ENCODE results near the gene ZSWIM1. TPM values are rescaled to one million over a fixed set of nuclear protein-coding genes. Genes with fewer than 3 reads are reported as not detected.
"Not testable (repeated sequence)": the region's sequence is repeated elsewhere in the genome, so short reads cannot be mapped to it uniquely, and the experiment has no call there.

ZSWIM1 gene
- polyA plus RNA-seq, 2 donors, result 2.4 to 3.9 TPM

DNA sequence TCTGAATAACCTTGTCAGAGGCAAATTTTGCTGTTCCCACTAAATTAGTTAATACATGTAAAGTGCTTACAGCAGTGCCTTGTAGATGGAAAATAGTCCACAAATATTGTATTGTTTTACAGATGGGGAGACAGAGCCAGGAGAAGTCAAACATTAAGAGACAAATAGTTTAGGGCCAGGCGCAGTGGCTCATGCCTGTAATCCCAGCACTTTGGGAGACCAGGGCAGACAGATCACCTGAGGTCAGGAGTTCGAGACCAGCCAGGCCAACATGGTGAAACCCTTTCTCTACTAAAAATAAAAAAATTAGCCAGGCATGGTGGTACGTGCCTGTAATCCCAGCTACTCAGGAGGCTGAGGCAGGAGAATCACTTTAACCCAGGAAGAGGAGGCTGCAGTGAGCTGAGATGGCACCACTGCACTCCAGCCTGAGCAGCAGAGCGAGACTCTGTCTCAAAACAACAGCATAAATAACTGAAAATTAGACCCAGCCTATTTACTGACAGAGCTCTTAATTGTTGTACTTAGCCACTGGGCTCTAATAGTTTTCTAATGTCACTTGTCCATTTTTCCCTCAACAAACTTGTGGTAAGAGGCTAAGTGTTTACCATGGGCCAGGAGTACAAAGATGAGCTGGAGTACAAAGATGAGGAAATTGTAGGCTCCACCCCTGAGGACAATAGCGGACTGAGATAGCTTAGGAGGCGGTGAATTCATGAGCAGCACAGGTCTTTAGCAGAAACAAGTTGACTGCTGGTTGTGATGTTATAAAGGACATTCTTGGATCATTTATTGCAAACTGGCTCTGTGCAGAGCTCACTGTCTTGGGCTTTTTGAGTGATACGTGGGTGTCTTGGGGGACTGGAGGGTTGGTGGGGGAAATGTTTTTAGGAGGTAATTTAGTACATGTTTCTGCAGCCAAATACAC, 17.2 kb upstream of the ZSWIM1 start:
- Histone ChIP-seq H3K27me3 (ENCODE audit: control insufficient read depth in 1 of 2, insufficient read depth in 2 of 2, low read length in 2 of 2) (no peaks in the 10 kb centered on the region), H3K4me3 (ENCODE audit: low read depth in 1 of 2, low read length in 2 of 2) (no peak overlapping the region), H3K36me3 (ENCODE audit: control insufficient read depth in 2 of 2, insufficient read depth in 2 of 2, low read length in 1 of 2) (no peaks in the 10 kb centered on the region), H3K4me1 (ENCODE audit: control insufficient read depth in 2 of 2, insufficient read depth in 2 of 2, low read length in 1 of 2) (no peaks in the 10 kb centered on the region), H3K27ac (ENCODE audit: low read depth in 2 of 2, low read length in 1 of 2) (no peak overlapping the region), H3K9me3 (ENCODE audit: control insufficient read depth in 2 of 2, insufficient read depth in 1 of 2, low read depth in 1 of 2, low read length in 1 of 2) (no peaks in the 10 kb centered on the region)
- WGBS, 2 donors, result 89 to 91% methylated on average over 7 of the region's 7 CpGs

DNA sequence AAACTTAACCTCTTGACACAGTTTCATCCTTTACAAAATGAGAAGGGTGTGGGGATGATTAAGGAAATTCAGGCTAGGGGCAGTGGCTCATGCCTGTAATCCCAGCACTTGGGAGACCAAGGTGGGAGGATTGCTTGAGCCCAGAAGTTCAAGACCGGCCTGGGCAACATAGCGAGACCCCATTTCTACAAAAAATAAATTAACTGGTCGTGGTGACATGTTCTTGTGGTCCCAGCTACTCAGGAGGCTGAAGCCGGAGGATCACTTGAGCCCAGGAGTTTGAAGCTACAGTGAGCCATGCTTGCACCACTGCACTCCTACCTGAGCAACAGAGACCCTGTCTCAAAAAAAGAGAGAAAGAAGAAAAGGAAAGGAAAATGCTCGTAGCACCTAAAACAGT, 14.6 kb upstream of the ZSWIM1 start:
- no peaks in the 10 kb centered on the region for H3K27me3 ChIP-seq (ENCODE audit: control insufficient read depth in 1 of 2, insufficient read depth in 2 of 2, low read length in 2 of 2)
- H3K9me3 ChIP-seq (ENCODE audit: control insufficient read depth in 2 of 2, insufficient read depth in 1 of 2, low read depth in 1 of 2, low read length in 1 of 2), result no peaks in the 10 kb centered on the region
- 96 to 97% methylated on average over 5 of the region's 5 CpGs for WGBS, 2 donors
- no peak overlapping the region for H3K27ac ChIP-seq (ENCODE audit: low read depth in 2 of 2, low read length in 1 of 2)
- H3K36me3 ChIP-seq (ENCODE audit: control insufficient read depth in 2 of 2, insufficient read depth in 2 of 2, low read length in 1 of 2), result no peaks in the 10 kb centered on the region
- no peak overlapping the region for H3K4me3 ChIP-seq (ENCODE audit: low read depth in 1 of 2, low read length in 2 of 2)
- no peaks in the 10 kb centered on the region for H3K4me1 ChIP-seq (ENCODE audit: control insufficient read depth in 2 of 2, insufficient read depth in 2 of 2, low read length in 1 of 2)

GRCh38 chr20:45867136-45867818, 13.8 kb upstream of the ZSWIM1 start:
- no peak overlapping the region for H3K27ac ChIP-seq (ENCODE audit: low read depth in 2 of 2, low read length in 1 of 2)
- 76 to 87% methylated on average over 6 of the region's 6 CpGs for WGBS, 2 donors
- H3K36me3 ChIP-seq (ENCODE audit: control insufficient read depth in 2 of 2, insufficient read depth in 2 of 2, low read length in 1 of 2), result no peaks in the 10 kb centered on the region
- no peaks in the 10 kb centered on the region for H3K9me3 ChIP-seq (ENCODE audit: control insufficient read depth in 2 of 2, insufficient read depth in 1 of 2, low read depth in 1 of 2, low read length in 1 of 2)
- no peak overlapping the region for H3K4me3 ChIP-seq (ENCODE audit: low read depth in 1 of 2, low read length in 2 of 2)
- no peaks in the 10 kb centered on the region for H3K4me1 ChIP-seq (ENCODE audit: control insufficient read depth in 2 of 2, insufficient read depth in 2 of 2, low read length in 1 of 2)
- H3K27me3 ChIP-seq (ENCODE audit: control insufficient read depth in 1 of 2, insufficient read depth in 2 of 2, low read length in 2 of 2), result no peaks in the 10 kb centered on the region

- Histone ChIP-seq H3K36me3 (ENCODE audit: control insufficient read depth in 2 of 2, insufficient read depth in 2 of 2, low read length in 1 of 2) (peaks cover 0 to 2% of the 10 kb centered on the region in 2 donors), H3K4me1 (ENCODE audit: control insufficient read depth in 2 of 2, insufficient read depth in 2 of 2, low read length in 1 of 2) (peaks cover 0 to 5% of the 10 kb centered on the region in 2 donors), H3K9me3 (ENCODE audit: control insufficient read depth in 2 of 2, insufficient read depth in 1 of 2, low read depth in 1 of 2, low read length in 1 of 2) (no peaks in the 10 kb centered on the region), H3K27ac (ENCODE audit: low read depth in 2 of 2, low read length in 1 of 2) (no peak overlapping the region), H3K27me3 (ENCODE audit: control insufficient read depth in 1 of 2, insufficient read depth in 2 of 2, low read length in 2 of 2) (no peaks in the 10 kb centered on the region), H3K4me3 (ENCODE audit: low read depth in 1 of 2, low read length in 2 of 2) (no peak overlapping the region)
Measured at GRCh38 chr20:45867819-45868176, 13.2 kb upstream of the ZSWIM1 start.

GRCh38 chr20:45872626-45873025, 8.4 kb upstream of the ZSWIM1 start:
- H3K9me3 ChIP-seq (ENCODE audit: control insufficient read depth in 2 of 2, insufficient read depth in 1 of 2, low read depth in 1 of 2, low read length in 1 of 2), result no peaks in the 10 kb centered on the region
- H3K27me3 ChIP-seq (ENCODE audit: control insufficient read depth in 1 of 2, insufficient read depth in 2 of 2, low read length in 2 of 2), result no peaks in the 10 kb centered on the region
- 81 to 85% methylated on average over 4 of the region's 4 CpGs for WGBS, 2 donors
- no peak overlapping the region for H3K4me3 ChIP-seq (ENCODE audit: low read depth in 1 of 2, low read length in 2 of 2)
- H3K36me3 ChIP-seq (ENCODE audit: control insufficient read depth in 2 of 2, insufficient read depth in 2 of 2, low read length in 1 of 2), result peaks cover 0 to 5% of the 10 kb centered on the region in 2 donors
- peaks cover 0 to 6% of the 10 kb centered on the region in 2 donors for H3K4me1 ChIP-seq (ENCODE audit: control insufficient read depth in 2 of 2, insufficient read depth in 2 of 2, low read length in 1 of 2)
- H3K27ac ChIP-seq (ENCODE audit: low read depth in 2 of 2, low read length in 1 of 2), result peak overlapping the region in 1 of 2 donors; percentile 71

DNA sequence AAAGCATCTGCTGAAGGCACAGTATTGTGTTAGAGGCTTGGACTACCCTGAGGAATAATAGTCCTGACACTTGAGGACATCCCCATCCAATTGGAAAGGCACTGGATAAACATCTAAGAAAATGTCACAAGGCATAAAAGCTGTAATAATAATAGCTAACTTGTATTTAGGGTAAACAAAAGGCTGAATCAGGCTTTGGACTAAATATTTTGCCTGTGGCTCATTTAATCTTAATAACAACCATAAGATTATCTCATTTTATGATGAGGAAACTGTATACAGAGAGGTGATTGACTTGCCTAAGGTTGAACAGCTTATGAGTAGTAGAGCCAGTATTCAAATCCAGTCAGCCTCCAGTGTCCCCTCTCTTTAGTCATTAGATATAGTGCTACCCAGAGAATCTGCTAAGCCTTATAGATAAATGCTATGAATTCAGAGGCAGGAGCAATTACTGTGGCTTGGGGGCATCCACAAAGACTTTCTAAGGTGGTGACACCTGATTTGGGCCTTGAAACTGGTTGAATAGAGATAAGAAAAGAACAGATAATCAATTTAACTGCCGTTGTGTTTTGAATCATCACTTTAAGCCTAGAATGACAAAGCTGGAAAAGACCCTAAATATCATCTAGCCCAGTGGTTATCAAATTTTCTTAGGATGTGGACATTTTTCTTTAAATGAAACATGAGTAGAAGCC, 7.5 kb upstream of the ZSWIM1 start:
- Histone ChIP-seq H3K36me3 (ENCODE audit: control insufficient read depth in 2 of 2, insufficient read depth in 2 of 2, low read length in 1 of 2) (peaks cover 0 to 10% of the 10 kb centered on the region in 2 donors), H3K27me3 (ENCODE audit: control insufficient read depth in 1 of 2, insufficient read depth in 2 of 2, low read length in 2 of 2) (no peaks in the 10 kb centered on the region), H3K4me3 (ENCODE audit: low read depth in 1 of 2, low read length in 2 of 2) (no peak overlapping the region), H3K4me1 (ENCODE audit: control insufficient read depth in 2 of 2, insufficient read depth in 2 of 2, low read length in 1 of 2) (peaks cover 0 to 6% of the 10 kb centered on the region in 2 donors), H3K9me3 (ENCODE audit: control insufficient read depth in 2 of 2, insufficient read depth in 1 of 2, low read depth in 1 of 2, low read length in 1 of 2) (no peaks in the 10 kb centered on the region), H3K27ac (ENCODE audit: low read depth in 2 of 2, low read length in 1 of 2) (peak overlapping the region in 1 of 2 donors; percentile 45)
- WGBS, 2 donors, result 68 to 75% methylated on average over 1 of the region's 1 CpG

- WGBS, 2 donors, result 94 to 95% methylated on average over 10 of the region's 10 CpGs
- peaks cover 0 to 10% of the 10 kb centered on the region in 2 donors for H3K36me3 ChIP-seq (ENCODE audit: control insufficient read depth in 2 of 2, insufficient read depth in 2 of 2, low read length in 1 of 2)
Measured at GRCh38 chr20:45874104-45874481, 6.9 kb upstream of the ZSWIM1 start.

GRCh38 chr20:45874576-45874975, 6.5 kb upstream of the ZSWIM1 start:
- Histone ChIP-seq H3K4me3 (ENCODE audit: low read depth in 1 of 2, low read length in 2 of 2) (no peak overlapping the region), H3K27ac (ENCODE audit: low read depth in 2 of 2, low read length in 1 of 2) (no peak overlapping the region), H3K27me3 (ENCODE audit: control insufficient read depth in 1 of 2, insufficient read depth in 2 of 2, low read length in 2 of 2) (no peaks in the 10 kb centered on the region), H3K9me3 (ENCODE audit: control insufficient read depth in 2 of 2, insufficient read depth in 1 of 2, low read depth in 1 of 2, low read length in 1 of 2) (no peaks in the 10 kb centered on the region), H3K4me1 (ENCODE audit: control insufficient read depth in 2 of 2, insufficient read depth in 2 of 2, low read length in 1 of 2) (peaks cover 0 to 6% of the 10 kb centered on the region in 2 donors), H3K36me3 (ENCODE audit: control insufficient read depth in 2 of 2, insufficient read depth in 2 of 2, low read length in 1 of 2) (peaks cover 0 to 10% of the 10 kb centered on the region in 2 donors)
- WGBS, 2 donors, result 69 to 78% methylated on average over 4 of the region's 4 CpGs

More at GRCh38 chr20:45874104-45874481, 6.9 kb upstream of the ZSWIM1 start:
- H3K4me1 ChIP-seq (ENCODE audit: control insufficient read depth in 2 of 2, insufficient read depth in 2 of 2, low read length in 1 of 2); H3K27ac ChIP-seq (ENCODE audit: low read depth in 2 of 2, low read length in 1 of 2); H3K9me3 ChIP-seq (ENCODE audit: control insufficient read depth in 2 of 2, insufficient read depth in 1 of 2, low read depth in 1 of 2, low read length in 1 of 2); H3K27me3 ChIP-seq (ENCODE audit: control insufficient read depth in 1 of 2, insufficient read depth in 2 of 2, low read length in 2 of 2); H3K4me3 ChIP-seq (ENCODE audit: low read depth in 1 of 2, low read length in 2 of 2): not testable (repeated sequence)

- H3K36me3 ChIP-seq (ENCODE audit: control insufficient read depth in 2 of 2, insufficient read depth in 2 of 2, low read length in 1 of 2), result peaks cover 6 to 15% of the 10 kb centered on the region in 2 donors
- 87 to 89% methylated on average over 13 of the region's 13 CpGs for WGBS, 2 donors
Measured at GRCh38 chr20:45878076-45878761, 2.8 kb upstream of the ZSWIM1 start.

More at GRCh38 chr20:45878076-45878761, 2.8 kb upstream of the ZSWIM1 start:
- Histone ChIP-seq H3K27me3 (ENCODE audit: control insufficient read depth in 1 of 2, insufficient read depth in 2 of 2, low read length in 2 of 2) (no peaks in the 10 kb centered on the region), H3K4me3 (ENCODE audit: low read depth in 1 of 2, low read length in 2 of 2) (no peak overlapping the region), H3K4me1 (ENCODE audit: control insufficient read depth in 2 of 2, insufficient read depth in 2 of 2, low read length in 1 of 2) (no peaks in the 10 kb centered on the region), H3K27ac (ENCODE audit: low read depth in 2 of 2, low read length in 1 of 2) (no peak overlapping the region), H3K9me3 (ENCODE audit: control insufficient read depth in 2 of 2, insufficient read depth in 1 of 2, low read depth in 1 of 2, low read length in 1 of 2) (no peaks in the 10 kb centered on the region)

Data from esophagus (tissue), 2 donors.